Measurements from ENCODE around the gene SPEM1. TPM values are rescaled to one million over a fixed set of nuclear protein-coding genes. Genes with fewer than 3 reads are reported as not detected.

SPEM1 gene
- polyA plus RNA-seq, 1 donor (not counting 4 experiments of a cell fraction or from before 2014, with no cell fraction given), result not detected

DNA sequence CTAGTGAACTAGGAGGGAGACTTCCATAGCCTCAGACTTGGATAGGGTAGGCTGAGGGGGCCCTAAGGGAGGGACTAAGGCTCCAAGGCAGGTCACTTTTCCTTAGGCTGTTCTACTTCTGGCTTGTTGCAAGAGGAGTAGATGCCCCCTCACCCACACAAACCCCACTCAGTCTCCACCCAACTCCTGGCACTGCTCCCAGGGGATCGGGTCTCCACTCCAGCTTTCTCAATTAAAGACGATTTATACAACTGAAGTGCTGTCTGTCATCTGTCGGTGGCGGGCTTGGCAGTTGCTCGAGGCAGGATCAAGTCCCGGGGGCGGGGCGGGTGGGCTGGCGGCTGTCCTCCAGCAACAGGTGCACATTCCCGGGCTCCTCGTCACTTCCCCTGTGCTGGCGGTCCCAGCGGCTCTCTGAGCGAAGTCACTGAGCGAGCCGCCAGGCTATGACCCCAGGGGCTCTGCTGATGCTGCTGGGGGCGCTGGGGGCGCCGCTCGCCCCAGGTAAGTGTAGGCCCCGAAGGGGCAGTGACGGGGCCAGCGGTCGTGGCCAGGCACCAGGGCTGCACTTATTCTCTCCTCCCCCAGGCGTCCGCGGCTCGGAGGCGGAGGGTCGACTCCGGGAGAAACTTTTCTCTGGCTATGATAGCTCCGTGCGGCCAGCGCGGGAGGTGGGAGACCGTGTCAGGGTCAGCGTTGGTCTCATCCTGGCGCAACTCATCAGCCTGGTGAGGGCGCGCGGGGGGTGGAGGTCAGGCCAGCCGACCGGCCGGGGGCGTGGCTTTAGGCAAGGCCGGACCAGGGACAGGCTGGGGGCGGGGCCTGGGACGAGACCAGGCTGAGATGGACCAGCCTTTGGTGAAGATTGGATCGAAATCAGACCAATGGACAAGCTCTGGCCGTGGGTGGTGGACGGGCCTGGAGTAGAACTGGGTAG lies 24.8 kb downstream of the SPEM1 start, which contains the start of gene CHRNB1:
CHRNB1 (plus strand) TSS at position 380 of the 937 bp plus-strand sequence; CDS start at position 447, 67 bp downstream.
- H4K20me1 ChIP-seq (ENCODE audit: control insufficient read depth, extremely low read depth, insufficient read depth, low read length), result no peaks in the 10 kb centered on the region
- peak within 1 kb of the TSS; percentile 77 for H3K4me2 ChIP-seq (ENCODE audit: control insufficient read depth, extremely low read depth, insufficient read depth, low read depth, low read length)
- peak within 1 kb of the TSS; percentile 62 for H3K9ac ChIP-seq (ENCODE audit: control insufficient read depth, extremely low read depth, insufficient read depth, low read length)
- no peaks in the 10 kb centered on the region for H3K9me3 ChIP-seq (ENCODE audit: control insufficient read depth, low read depth, low read length)
- TF ChIP-seq, protein P1, sequence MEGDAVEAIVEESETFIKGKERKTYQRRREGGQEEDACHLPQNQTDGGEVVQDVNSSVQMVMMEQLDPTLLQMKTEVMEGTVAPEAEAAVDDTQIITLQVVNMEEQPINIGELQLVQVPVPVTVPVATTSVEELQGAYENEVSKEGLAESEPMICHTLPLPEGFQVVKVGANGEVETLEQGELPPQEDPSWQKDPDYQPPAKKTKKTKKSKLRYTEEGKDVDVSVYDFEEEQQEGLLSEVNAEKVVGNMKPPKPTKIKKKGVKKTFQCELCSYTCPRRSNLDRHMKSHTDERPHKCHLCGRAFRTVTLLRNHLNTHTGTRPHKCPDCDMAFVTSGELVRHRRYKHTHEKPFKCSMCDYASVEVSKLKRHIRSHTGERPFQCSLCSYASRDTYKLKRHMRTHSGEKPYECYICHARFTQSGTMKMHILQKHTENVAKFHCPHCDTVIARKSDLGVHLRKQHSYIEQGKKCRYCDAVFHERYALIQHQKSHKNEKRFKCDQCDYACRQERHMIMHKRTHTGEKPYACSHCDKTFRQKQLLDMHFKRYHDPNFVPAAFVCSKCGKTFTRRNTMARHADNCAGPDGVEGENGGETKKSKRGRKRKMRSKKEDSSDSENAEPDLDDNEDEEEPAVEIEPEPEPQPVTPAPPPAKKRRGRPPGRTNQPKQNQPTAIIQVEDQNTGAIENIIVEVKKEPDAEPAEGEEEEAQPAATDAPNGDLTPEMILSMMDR (optimal IDR thresholded peaks at IDR 0.05 in 1 of 3, IDR thresholded peaks at IDR 0.05 in 1 of 3, conservative IDR thresholded peaks at IDR 0.05 in 1 of 3; ENCODE audit: extremely low read depth in 1 of 3, insufficient read depth in 2 of 3, low read length in 3 of 3), result peak in 1 of 3 experiments; percentile 18
- no peak for TF ChIP-seq EZH2 (IDR thresholded peaks at IDR 0.05; ENCODE audit: low read length)
- H3K27me3 ChIP-seq (ENCODE audit: control insufficient read depth, extremely low read depth, insufficient read depth, low read length), result no peaks in the 10 kb centered on the region
- H3K4me3 ChIP-seq (ENCODE audit: control insufficient read depth in 2 of 3, extremely low read depth in 1 of 3, insufficient read depth in 2 of 3, low read depth in 1 of 3, low read length in 3 of 3), result peak within 1 kb of the TSS; percentile 40 to 67 (median 57)
- H3K79me2 ChIP-seq (ENCODE audit: control insufficient read depth, insufficient read depth, low read length), result no peaks in the 10 kb centered on the region
- dilution Hi-C loops (cut with MboI; ENCODE audit: extremely low pct_ligation_motif_present, low sequenced_read_pairs), result no loop called here
- H3K36me3 ChIP-seq (ENCODE audit: control insufficient read depth in 2 of 2, extremely low read depth in 1 of 2, insufficient read depth in 2 of 2, low read length in 2 of 2), result peaks cover 3 to 8% of the 10 kb centered on the region in 2 experiments
- FAIRE-seq (no peak), DNase-seq (ENCODE audit: low read depth, low spot score) (no peak)
- H3K4me1 ChIP-seq (ENCODE audit: control insufficient read depth, extremely low read depth, insufficient read depth, low read length), result peaks cover 47% of the 10 kb centered on the region
- peaks cover 5% of the 10 kb centered on the region for H3K9me1 ChIP-seq (ENCODE audit: control insufficient read depth, extremely low read depth, insufficient read depth, low read length)
- H3K27ac ChIP-seq (ENCODE audit: control insufficient read depth, insufficient read depth, low read length), result peak within 1 kb of the TSS; percentile 74
- H2AFZ ChIP-seq (ENCODE audit: control insufficient read depth, low read length), result peak within 1 kb of the TSS; percentile 62

DNA sequence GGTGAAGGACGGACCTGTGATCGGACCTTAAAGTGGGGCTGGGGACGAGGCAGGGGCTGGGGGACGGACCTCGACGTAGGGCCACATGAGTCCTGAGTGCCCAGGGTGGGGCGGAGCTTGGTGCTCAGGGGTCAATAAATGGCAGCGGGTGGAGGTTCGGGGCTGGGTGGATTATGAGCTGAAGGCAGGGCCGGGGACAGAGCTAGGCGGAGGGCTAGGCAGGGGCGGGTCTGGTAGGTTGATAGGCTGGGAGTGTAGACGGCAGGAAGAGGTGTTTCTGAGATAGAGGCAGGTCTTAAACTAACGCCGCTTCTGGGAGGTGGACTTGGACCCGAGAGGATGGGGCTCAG lies 25.5 kb downstream of the SPEM1 start:
- Histone ChIP-seq H3K36me3 (ENCODE audit: control insufficient read depth in 2 of 2, extremely low read depth in 1 of 2, insufficient read depth in 2 of 2, low read length in 2 of 2) (peaks cover 3 to 8% of the 10 kb centered on the region in 2 experiments), H3K79me2 (ENCODE audit: control insufficient read depth, insufficient read depth, low read length) (no peaks in the 10 kb centered on the region), H2AFZ (ENCODE audit: control insufficient read depth, low read length) (peak overlapping the region; percentile 62), H3K4me2 (ENCODE audit: control insufficient read depth, extremely low read depth, insufficient read depth, low read depth, low read length) (peak overlapping the region; percentile 77), H3K9me1 (ENCODE audit: control insufficient read depth, extremely low read depth, insufficient read depth, low read length) (peaks cover 5% of the 10 kb centered on the region), H3K4me1 (ENCODE audit: control insufficient read depth, extremely low read depth, insufficient read depth, low read length) (peaks cover 45% of the 10 kb centered on the region), H3K27me3 (ENCODE audit: control insufficient read depth, extremely low read depth, insufficient read depth, low read length) (no peaks in the 10 kb centered on the region), H3K9me3 (ENCODE audit: control insufficient read depth, low read depth, low read length) (no peaks in the 10 kb centered on the region), H4K20me1 (ENCODE audit: control insufficient read depth, extremely low read depth, insufficient read depth, low read length) (no peaks in the 10 kb centered on the region), H3K9ac (ENCODE audit: control insufficient read depth, extremely low read depth, insufficient read depth, low read length) (peak overlapping the region; percentile 62), H3K4me3 (ENCODE audit: control insufficient read depth in 2 of 3, extremely low read depth in 1 of 3, insufficient read depth in 2 of 3, low read depth in 1 of 3, low read length in 3 of 3) (peak overlapping the region; percentile 40 to 67 (median 57)), H3K27ac (ENCODE audit: control insufficient read depth, insufficient read depth, low read length) (peak overlapping the region; percentile 52)
- FAIRE-seq (peak; percentile 67), DNase-seq (ENCODE audit: low read depth, low spot score) (no peak)
- TF ChIP-seq, protein P1 (optimal IDR thresholded peaks at IDR 0.05 in 1 of 3, IDR thresholded peaks at IDR 0.05 in 1 of 3, conservative IDR thresholded peaks at IDR 0.05 in 1 of 3; ENCODE audit: extremely low read depth in 1 of 3, insufficient read depth in 2 of 3, low read length in 3 of 3), result no peak
- TF ChIP-seq EZH2 (IDR thresholded peaks at IDR 0.05; ENCODE audit: low read length), result no peak
- dilution Hi-C loops (cut with MboI; ENCODE audit: extremely low pct_ligation_motif_present, low sequenced_read_pairs), result no loop called here

Data from keratinocyte (primary cell).